ENCODE measurements around the gene IL32. TPM values are rescaled to one million over a fixed set of nuclear protein-coding genes. Genes with fewer than 3 reads are reported as not detected.

Gene IL32
- total and polyA plus RNA-seq, 2 experiments from 2014 or later: 2.3 to 6.1 TPM

DNA sequence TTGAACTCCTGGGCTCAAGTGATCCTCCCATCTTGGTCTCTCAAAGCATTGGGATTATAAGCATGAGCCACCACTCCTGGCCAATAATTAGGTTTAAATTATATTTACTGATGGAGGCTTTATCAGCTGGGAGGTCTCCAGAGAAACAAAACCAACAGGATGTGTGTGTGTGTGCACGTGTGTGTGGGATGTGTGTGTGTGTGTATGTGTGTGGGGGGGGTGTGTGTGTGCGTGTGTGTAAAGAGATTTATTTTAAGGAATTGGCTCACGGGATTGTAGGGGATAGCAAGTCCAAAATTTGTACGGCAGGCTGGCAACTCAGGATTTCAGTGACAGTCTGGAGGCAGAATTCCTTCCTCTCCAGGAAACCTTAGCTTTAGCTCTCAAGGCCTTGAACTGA lies 14.4 kb upstream of the IL32 start:
- no peak overlapping the region for H3K27ac Mint-ChIP-seq
- ATAC-seq (no peak), DNase-seq (ENCODE audit: low spot score) (no peak)
- TF ChIP-seq ZNF331 (CRISPR knock-in tag; IDR thresholded peaks at IDR 0.05; ENCODE audit: low read depth) (no peak), STAT1 (IDR thresholded peaks at IDR 0.05; ENCODE audit: unreplicated experiment) (no peak)
- TF ChIP-seq, protein P1, sequence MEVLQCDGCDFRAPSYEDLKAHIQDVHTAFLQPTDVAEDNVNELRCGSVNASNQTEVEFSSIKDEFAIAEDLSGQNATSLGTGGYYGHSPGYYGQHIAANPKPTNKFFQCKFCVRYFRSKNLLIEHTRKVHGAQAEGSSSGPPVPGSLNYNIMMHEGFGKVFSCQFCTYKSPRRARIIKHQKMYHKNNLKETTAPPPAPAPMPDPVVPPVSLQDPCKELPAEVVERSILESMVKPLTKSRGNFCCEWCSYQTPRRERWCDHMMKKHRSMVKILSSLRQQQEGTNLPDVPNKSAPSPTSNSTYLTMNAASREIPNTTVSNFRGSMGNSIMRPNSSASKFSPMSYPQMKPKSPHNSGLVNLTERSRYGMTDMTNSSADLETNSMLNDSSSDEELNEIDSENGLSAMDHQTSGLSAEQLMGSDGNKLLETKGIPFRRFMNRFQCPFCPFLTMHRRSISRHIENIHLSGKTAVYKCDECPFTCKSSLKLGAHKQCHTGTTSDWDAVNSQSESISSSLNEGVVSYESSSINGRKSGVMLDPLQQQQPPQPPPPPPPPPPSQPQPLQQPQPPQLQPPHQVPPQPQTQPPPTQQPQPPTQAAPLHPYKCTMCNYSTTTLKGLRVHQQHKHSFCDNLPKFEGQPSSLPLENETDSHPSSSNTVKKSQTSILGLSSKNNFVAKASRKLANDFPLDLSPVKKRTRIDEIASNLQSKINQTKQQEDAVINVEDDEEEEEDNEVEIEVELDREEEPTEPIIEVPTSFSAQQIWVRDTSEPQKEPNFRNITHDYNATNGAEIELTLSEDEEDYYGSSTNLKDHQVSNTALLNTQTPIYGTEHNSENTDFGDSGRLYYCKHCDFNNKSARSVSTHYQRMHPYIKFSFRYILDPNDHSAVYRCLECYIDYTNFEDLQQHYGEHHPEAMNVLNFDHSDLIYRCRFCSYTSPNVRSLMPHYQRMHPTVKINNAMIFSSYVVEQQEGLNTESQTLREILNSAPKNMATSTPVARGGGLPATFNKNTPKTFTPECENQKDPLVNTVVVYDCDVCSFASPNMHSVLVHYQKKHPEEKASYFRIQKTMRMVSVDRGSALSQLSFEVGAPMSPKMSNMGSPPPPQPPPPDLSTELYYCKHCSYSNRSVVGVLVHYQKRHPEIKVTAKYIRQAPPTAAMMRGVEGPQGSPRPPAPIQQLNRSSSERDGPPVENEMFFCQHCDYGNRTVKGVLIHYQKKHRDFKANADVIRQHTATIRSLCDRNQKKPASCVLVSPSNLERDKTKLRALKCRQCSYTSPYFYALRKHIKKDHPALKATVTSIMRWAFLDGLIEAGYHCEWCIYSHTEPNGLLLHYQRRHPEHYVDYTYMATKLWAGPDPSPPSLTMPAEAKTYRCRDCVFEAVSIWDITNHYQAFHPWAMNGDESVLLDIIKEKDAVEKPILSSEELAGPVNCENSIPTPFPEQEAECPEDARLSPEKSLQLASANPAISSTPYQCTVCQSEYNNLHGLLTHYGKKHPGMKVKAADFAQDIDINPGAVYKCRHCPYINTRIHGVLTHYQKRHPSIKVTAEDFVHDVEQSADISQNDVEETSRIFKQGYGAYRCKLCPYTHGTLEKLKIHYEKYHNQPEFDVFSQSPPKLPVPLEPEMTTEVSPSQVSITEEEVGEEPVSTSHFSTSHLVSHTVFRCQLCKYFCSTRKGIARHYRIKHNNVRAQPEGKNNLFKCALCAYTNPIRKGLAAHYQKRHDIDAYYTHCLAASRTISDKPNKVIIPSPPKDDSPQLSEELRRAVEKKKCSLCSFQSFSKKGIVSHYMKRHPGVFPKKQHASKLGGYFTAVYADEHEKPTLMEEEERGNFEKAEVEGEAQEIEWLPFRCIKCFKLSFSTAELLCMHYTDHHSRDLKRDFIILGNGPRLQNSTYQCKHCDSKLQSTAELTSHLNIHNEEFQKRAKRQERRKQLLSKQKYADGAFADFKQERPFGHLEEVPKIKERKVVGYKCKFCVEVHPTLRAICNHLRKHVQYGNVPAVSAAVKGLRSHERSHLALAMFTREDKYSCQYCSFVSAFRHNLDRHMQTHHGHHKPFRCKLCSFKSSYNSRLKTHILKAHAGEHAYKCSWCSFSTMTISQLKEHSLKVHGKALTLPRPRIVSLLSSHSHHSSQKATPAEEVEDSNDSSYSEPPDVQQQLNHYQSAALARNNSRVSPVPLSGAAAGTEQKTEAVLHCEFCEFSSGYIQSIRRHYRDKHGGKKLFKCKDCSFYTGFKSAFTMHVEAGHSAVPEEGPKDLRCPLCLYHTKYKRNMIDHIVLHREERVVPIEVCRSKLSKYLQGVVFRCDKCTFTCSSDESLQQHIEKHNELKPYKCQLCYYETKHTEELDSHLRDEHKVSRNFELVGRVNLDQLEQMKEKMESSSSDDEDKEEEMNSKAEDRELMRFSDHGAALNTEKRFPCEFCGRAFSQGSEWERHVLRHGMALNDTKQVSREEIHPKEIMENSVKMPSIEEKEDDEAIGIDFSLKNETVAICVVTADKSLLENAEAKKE (CRISPR knock-in tag; IDR thresholded peaks at IDR 0.05): no peak
- TF ChIP-seq, protein P2, sequence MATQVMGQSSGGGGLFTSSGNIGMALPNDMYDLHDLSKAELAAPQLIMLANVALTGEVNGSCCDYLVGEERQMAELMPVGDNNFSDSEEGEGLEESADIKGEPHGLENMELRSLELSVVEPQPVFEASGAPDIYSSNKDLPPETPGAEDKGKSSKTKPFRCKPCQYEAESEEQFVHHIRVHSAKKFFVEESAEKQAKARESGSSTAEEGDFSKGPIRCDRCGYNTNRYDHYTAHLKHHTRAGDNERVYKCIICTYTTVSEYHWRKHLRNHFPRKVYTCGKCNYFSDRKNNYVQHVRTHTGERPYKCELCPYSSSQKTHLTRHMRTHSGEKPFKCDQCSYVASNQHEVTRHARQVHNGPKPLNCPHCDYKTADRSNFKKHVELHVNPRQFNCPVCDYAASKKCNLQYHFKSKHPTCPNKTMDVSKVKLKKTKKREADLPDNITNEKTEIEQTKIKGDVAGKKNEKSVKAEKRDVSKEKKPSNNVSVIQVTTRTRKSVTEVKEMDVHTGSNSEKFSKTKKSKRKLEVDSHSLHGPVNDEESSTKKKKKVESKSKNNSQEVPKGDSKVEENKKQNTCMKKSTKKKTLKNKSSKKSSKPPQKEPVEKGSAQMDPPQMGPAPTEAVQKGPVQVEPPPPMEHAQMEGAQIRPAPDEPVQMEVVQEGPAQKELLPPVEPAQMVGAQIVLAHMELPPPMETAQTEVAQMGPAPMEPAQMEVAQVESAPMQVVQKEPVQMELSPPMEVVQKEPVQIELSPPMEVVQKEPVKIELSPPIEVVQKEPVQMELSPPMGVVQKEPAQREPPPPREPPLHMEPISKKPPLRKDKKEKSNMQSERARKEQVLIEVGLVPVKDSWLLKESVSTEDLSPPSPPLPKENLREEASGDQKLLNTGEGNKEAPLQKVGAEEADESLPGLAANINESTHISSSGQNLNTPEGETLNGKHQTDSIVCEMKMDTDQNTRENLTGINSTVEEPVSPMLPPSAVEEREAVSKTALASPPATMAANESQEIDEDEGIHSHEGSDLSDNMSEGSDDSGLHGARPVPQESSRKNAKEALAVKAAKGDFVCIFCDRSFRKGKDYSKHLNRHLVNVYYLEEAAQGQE (IDR thresholded peaks at IDR 0.05; ENCODE audit: unreplicated experiment): no peak
- H3F3A ChIP-seq (replicated peaks; ENCODE audit: low read depth): peaks cover 11% of the 10 kb centered on the region
- H3K9me2 ChIP-seq (ENCODE audit: insufficient read depth): no peaks in the 10 kb centered on the region
- H3K79me2 ChIP-seq (replicated peaks; ENCODE audit: insufficient read depth): no peaks in the 10 kb centered on the region; the same call in 1 of the 2 replicates
- H2AFZ ChIP-seq: no peak overlapping the region
- H3K4me2 ChIP-seq: no peak overlapping the region
- no peak overlapping the region for H3K4me3 Mint-ChIP-seq
- H3K4me1 ChIP-seq (ENCODE audit: insufficient read depth): peaks cover 9% of the 10 kb centered on the region; the same call in 1 of the 2 replicates
- H3K27ac ChIP-seq (ENCODE audit: low read depth): no peak overlapping the region
- peaks cover 46% of the 10 kb centered on the region for H3K36me3 Mint-ChIP-seq (ENCODE audit: low read depth)
- peaks cover 18% of the 10 kb centered on the region for H3K4me1 Mint-ChIP-seq
- H3K36me3 ChIP-seq (ENCODE audit: insufficient read depth): no peaks in the 10 kb centered on the region
- peaks cover 27% of the 10 kb centered on the region for H3K27me3 ChIP-seq (ENCODE audit: insufficient read depth)
- peaks cover 24% of the 10 kb centered on the region for H3K27me3 Mint-ChIP-seq (ENCODE audit: insufficient read depth, low read depth, poor library complexity)
- H3K9me3 Mint-ChIP-seq: peaks cover 4% of the 10 kb centered on the region; the same call in 2 of the 3 replicates
- H4K20me1 ChIP-seq (replicated peaks; ENCODE audit: insufficient read depth): peaks cover 7% of the 10 kb centered on the region
- H3K4me3 ChIP-seq: no peak overlapping the region

Data from GM23338 (cell line).